GM06990 (cell line): Measurements from ENCODE around the gene DYNC2I2.

Experiments used
- DNase-seq: peaks from one replicate; pipeline ENCODE4 v3.0.0-alpha.2; 2011; ENCODE audit not compliant: insufficient read length; ENCODE audit errors: extremely low read depth
- H3K27me3 ChIP-seq: replicated peaks from 2 replicates; pipeline ENCODE4 v1.6.0; 2011; ENCODE audit warnings: low read length; ENCODE audit not compliant: control insufficient read depth, insufficient read depth
- H3K36me3 ChIP-seq: 2 replicates; pipeline ENCODE4 v1.5.1; 2011; ENCODE audit warnings: low read length; ENCODE audit not compliant: control insufficient read depth, insufficient read depth
- H3K4me3 ChIP-seq: replicated peaks from 2 replicates; pipeline ENCODE4 v1.5.1; 2011; ENCODE audit warnings: low read depth, mild to moderate bottlenecking, control low read depth, low read length
- CTCF ChIP-seq: IDR thresholded peaks from 2 replicates; pipeline ENCODE4 v1.5.1; 2011; ENCODE audit warnings: low read length, control low read depth, mild to moderate bottlenecking, inconsistent platforms; ENCODE audit not compliant: insufficient read depth, poor library complexity, severe bottlenecking

DYNC2I2 gene

GRCh38 chr9:128614728-128615127 lies 41.9 kb downstream of the DYNC2I2 start:
- Histone ChIP-seq H3K36me3 (peaks cover 38% of the 10 kb centered on the region), H3K27me3 (no peaks in the 10 kb centered on the region), H3K4me3 (no peak overlapping the region)
- no peak for TF ChIP-seq CTCF
- DNase-seq, result no peak

- H3K36me3 ChIP-seq, result peaks cover 32% of the 10 kb centered on the region
- H3K4me3 ChIP-seq, result no peak overlapping the region
- H3K27me3 ChIP-seq, result no peaks in the 10 kb centered on the region
- TF ChIP-seq CTCF, result no peak
- DNase-seq, result no peak
Measured at GRCh38 chr9:128611600-128612394, 44.9 kb downstream of the DYNC2I2 start.

- no peak overlapping the region for H3K4me3 ChIP-seq
- DNase-seq, result no peak
- peaks cover 31% of the 10 kb centered on the region for H3K36me3 ChIP-seq
- TF ChIP-seq CTCF, result no peak
- no peaks in the 10 kb centered on the region for H3K27me3 ChIP-seq
Measured at GRCh38 chr9:128610897-128611296, 45.8 kb downstream of the DYNC2I2 start.

GRCh38 chr9:128607642-128608350 lies 48.9 kb downstream of the DYNC2I2 start:
- no peak for TF ChIP-seq CTCF
- peaks cover 38% of the 10 kb centered on the region for H3K36me3 ChIP-seq

GRCh38 chr9:128603697-128604096 lies 53.0 kb downstream of the DYNC2I2 start:
- TF ChIP-seq CTCF, result no peak
- H3K27me3 ChIP-seq, result no peaks in the 10 kb centered on the region
- DNase-seq, result no peak
- H3K4me3 ChIP-seq, result no peak overlapping the region
- peaks cover 25% of the 10 kb centered on the region for H3K36me3 ChIP-seq

More at GRCh38 chr9:128607642-128608350, 48.9 kb downstream of the DYNC2I2 start:
- DNase-seq, result no peak
- Histone ChIP-seq H3K27me3 (no peaks in the 10 kb centered on the region), H3K4me3 (no peak overlapping the region)
